K562 (cell line): ENCODE data around the gene DCTN1. TPM values are rescaled to one million over a fixed set of nuclear protein-coding genes. Genes with fewer than 3 reads are reported as not detected.
A peak's percentile ranks its signal among the peaks of the same experiment; 100 is the strongest.

Experiments used
- ARNT ChIP-seq, 2 experiments: fragments of 450-650 bp; IDR thresholded peaks; 2 replicates each; pipeline ENCODE4 v1.6.1; 2016; ENCODE audit warnings: mild to moderate bottlenecking in 1 of 2
- ATF1 ChIP-seq, 2 experiments: fragments of 450-650 bp in 1 of 2; IDR thresholded peaks; 2 replicates each; pipeline ENCODE4 v1.6.1; 2016; ENCODE audit warnings: missing compliant biosample characterization in 1 of 2, missing genetic modification characterization in 1 of 2
- CTBP1 ChIP-seq: fragments of 450-650 bp; IDR thresholded peaks from 2 replicates; pipeline ENCODE4 v1.6.1; 2016; ENCODE audit warnings: borderline replicate concordance
- ELF2 ChIP-seq: fragments of 250-450 bp; sonication (Bioruptor Pico); IDR thresholded peaks from 2 replicates; pipeline ENCODE4 v1.5.0; 2021; ENCODE audit warnings: mild to moderate bottlenecking
- FOSL1 ChIP-seq: fragments of 200-800 bp; sonication (Bioruptor generic); conservative IDR thresholded peaks from 2 replicates; pipeline ENCODE4 v1.6.1; 2016; ENCODE audit warnings: missing genetic modification characterization, missing compliant biosample characterization
- KLF16 ChIP-seq: IDR thresholded peaks from 2 replicates; pipeline ENCODE4 v1.6.1; 2016; ENCODE audit warnings: antibody characterized with exemption
- MNT ChIP-seq, 2 experiments: fragments of 450-650 bp; conservative IDR thresholded peaks; 2 replicates each; pipeline ENCODE4 v1.6.1; 2017; ENCODE audit warnings: mild to moderate bottlenecking in 2 of 2, moderate library complexity in 2 of 2
- NR4A1 ChIP-seq, 2 experiments: fragments of 250-450 bp in 1 of 2; fragments of 450-650 bp in 1 of 2; sonication (Bioruptor Pico) in 1 of 2; IDR thresholded peaks; 2 replicates each; pipeline versions ENCODE4 v1.4.0 to v1.6.1; 2016 to 2020; ENCODE audit warnings: mild to moderate bottlenecking in 2 of 2, missing compliant biosample characterization in 1 of 2, missing genetic modification characterization in 1 of 2, moderate library complexity in 1 of 2
- PYGO2 ChIP-seq: fragments of 450-650 bp; IDR thresholded peaks from 2 replicates; pipeline ENCODE4 v1.6.1; 2016; ENCODE audit warnings: mild to moderate bottlenecking, missing genetic modification characterization, moderate library complexity, missing compliant biosample characterization
- RBBP5 ChIP-seq: fragments of 200-600 bp; sonication (generic); IDR thresholded peaks from 2 replicates; pipeline ENCODE4 v1.6.1; 2012; ENCODE audit warnings: borderline replicate concordance, mild to moderate bottlenecking, low read length, control low read depth, inconsistent platforms; ENCODE audit not compliant: insufficient read depth, poor library complexity, severe bottlenecking
- SMARCA4 ChIP-seq: fragments of 450-650 bp; IDR thresholded peaks from 2 replicates; pipeline ENCODE4 v1.6.1; 2016
- ZNF785 ChIP-seq: fragments of 250-450 bp; sonication (Bioruptor Pico); IDR thresholded peaks from 2 replicates; pipeline ENCODE4 v1.4.0; 2020; ENCODE audit warnings: mild to moderate bottlenecking
- polyA plus RNA-seq, 8 experiments: library from polyadenylated mRNA; depleted of rRNA in 4 of 8; stranded (reverse) in 5 of 8; unstranded in 3 of 8; fragments of >200 nt; fragmentation: Nextera tagmentation in 2 of 8; fragmentation: Illumina TruSeq in 1 of 8; extraction: Ambion mirVana in 2 of 8; extraction: Trizol in 1 of 8; gene quantifications; 2 replicates each; pipeline versions ENCODE4 v1.2.1 to v1.2.3, GENCODE V29; 2011 to 2014; ENCODE audit warnings: inconsistent platforms in 1 of 8, missing spikeins in 1 of 8
- total RNA-seq, 7 experiments: library from RNA; depleted of rRNA in 6 of 7; stranded (reverse); fragments of >200 nt in 6 of 7; fragmentation: Illumina TruSeq in 2 of 7; extraction: Trizol in 2 of 7; gene quantifications; 2 replicates each; pipeline versions ENCODE4 v1.2.1 to v1.2.3, GENCODE V29; 2011 to 2021; ENCODE audit warnings: low replicate concordance in 1 of 7
- TF ChIP-seq, protein P1 (sequence below): sonication (generic); formaldehyde crosslinking; IDR thresholded peaks from 2 replicates; pipeline ENCODE4 v1.8.1; 2023; ENCODE audit warnings: missing genetic modification reagents, mild to moderate bottlenecking, borderline replicate concordance
- TF ChIP-seq, protein P2 (sequence below), 2 experiments: IDR thresholded peaks in 1 of 2; conservative IDR thresholded peaks in 1 of 2; 2 replicates each; pipeline ENCODE4 v1.6.1; 2016; ENCODE audit warnings: low read depth in 2 of 2, mild to moderate bottlenecking in 1 of 2, missing compliant biosample characterization in 1 of 2, missing genetic modification characterization in 1 of 2, moderate library complexity in 1 of 2
- TF ChIP-seq, protein P3 (sequence below): fragments of 450-650 bp; IDR thresholded peaks from 2 replicates; pipeline ENCODE4 v1.6.1; 2018; ENCODE audit warnings: mild to moderate bottlenecking, low read depth; ENCODE audit not compliant: partially characterized antibody

The DCTN1 gene
- total and polyA plus RNA-seq, 9 of the 15 experiments (the other 6 are each of a cell fraction or from before 2014, with no cell fraction given) = 23.9 to 71.7 (median 45.0) TPM

DNA sequence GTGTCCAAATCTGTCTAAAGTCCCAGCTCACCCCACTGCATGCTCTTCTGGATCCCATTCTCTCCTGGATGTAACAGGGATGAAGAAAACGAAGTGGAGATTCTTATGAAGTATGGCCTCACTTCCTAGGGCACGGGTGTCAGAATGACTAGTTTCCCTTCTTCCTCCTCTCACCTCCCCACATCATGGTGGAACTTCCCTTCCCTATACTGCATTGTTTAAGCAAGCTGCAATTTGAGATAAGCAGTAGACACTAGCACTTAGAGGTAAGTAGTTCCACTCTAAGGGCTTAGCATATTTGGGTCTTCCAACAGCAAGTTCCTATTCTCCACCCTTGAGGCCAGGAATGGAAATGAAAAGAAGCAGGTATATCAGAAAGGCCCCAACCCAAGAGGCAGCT, 66.6 kb downstream of the DCTN1 start (continued):
- TF ChIP-seq NR4A1 (CRISPR knock-in tag; IDR thresholded peaks at IDR 0.05) = no peak
- 0 out of 2 replicates have a peak, but pooled peaks have one; percentile 25 for TF ChIP-seq NR4A1 (tag; IDR thresholded peaks at IDR 0.05)
- TF ChIP-seq SMARCA4 = peak; percentile 89
- TF ChIP-seq ARNT (IDR thresholded peaks at IDR 0.05) = 0 out of 4 replicates have a peak, but pooled peaks of 1 of the 2 experiments have one; percentile 41
- TF ChIP-seq ELF2 (CRISPR knock-in tag) = no peak
- TF ChIP-seq MNT (conservative IDR thresholded peaks at IDR 0.05) = 0 out of 4 replicates have a peak, but pooled peaks have one; percentile 19 to 26
- no peak for TF ChIP-seq ZNF785 (CRISPR knock-in tag)
- TF ChIP-seq CTBP1 = peak; percentile 70; the same call in 1 of the 2 replicates
- TF ChIP-seq PYGO2 (tag) = 0 out of 2 replicates have a peak, but pooled peaks have one; percentile 9
- peak; percentile 50; the same call in 1 of the 2 replicates for TF ChIP-seq FOSL1 (tag)
- TF ChIP-seq, protein P1, sequence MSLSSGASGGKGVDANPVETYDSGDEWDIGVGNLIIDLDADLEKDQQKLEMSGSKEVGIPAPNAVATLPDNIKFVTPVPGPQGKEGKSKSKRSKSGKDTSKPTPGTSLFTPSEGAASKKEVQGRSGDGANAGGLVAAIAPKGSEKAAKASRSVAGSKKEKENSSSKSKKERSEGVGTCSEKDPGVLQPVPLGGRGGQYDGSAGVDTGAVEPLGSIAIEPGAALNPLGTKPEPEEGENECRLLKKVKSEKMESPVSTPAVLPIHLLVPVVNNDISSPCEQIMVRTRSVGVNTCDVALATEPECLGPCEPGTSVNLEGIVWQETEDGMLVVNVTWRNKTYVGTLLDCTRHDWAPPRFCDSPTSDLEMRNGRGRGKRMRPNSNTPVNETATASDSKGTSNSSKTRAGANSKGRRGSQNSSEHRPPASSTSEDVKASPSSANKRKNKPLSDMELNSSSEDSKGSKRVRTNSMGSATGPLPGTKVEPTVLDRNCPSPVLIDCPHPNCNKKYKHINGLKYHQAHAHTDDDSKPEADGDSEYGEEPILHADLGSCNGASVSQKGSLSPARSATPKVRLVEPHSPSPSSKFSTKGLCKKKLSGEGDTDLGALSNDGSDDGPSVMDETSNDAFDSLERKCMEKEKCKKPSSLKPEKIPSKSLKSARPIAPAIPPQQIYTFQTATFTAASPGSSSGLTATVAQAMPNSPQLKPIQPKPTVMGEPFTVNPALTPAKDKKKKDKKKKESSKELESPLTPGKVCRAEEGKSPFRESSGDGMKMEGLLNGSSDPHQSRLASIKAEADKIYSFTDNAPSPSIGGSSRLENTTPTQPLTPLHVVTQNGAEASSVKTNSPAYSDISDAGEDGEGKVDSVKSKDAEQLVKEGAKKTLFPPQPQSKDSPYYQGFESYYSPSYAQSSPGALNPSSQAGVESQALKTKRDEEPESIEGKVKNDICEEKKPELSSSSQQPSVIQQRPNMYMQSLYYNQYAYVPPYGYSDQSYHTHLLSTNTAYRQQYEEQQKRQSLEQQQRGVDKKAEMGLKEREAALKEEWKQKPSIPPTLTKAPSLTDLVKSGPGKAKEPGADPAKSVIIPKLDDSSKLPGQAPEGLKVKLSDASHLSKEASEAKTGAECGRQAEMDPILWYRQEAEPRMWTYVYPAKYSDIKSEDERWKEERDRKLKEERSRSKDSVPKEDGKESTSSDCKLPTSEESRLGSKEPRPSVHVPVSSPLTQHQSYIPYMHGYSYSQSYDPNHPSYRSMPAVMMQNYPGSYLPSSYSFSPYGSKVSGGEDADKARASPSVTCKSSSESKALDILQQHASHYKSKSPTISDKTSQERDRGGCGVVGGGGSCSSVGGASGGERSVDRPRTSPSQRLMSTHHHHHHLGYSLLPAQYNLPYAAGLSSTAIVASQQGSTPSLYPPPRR (CRISPR knock-in tag) = no peak
- TF ChIP-seq RBBP5 = no peak
- 0 out of 2 replicates have a peak, but pooled peaks have one; percentile 40 for TF ChIP-seq KLF16
- no peak for TF ChIP-seq ATF1 (CRISPR knock-in tag; IDR thresholded peaks at IDR 0.05)
- peak; percentile 47; the same call in 1 of the 2 replicates for TF ChIP-seq ATF1 (tag; IDR thresholded peaks at IDR 0.05)
- TF ChIP-seq, protein P2, sequence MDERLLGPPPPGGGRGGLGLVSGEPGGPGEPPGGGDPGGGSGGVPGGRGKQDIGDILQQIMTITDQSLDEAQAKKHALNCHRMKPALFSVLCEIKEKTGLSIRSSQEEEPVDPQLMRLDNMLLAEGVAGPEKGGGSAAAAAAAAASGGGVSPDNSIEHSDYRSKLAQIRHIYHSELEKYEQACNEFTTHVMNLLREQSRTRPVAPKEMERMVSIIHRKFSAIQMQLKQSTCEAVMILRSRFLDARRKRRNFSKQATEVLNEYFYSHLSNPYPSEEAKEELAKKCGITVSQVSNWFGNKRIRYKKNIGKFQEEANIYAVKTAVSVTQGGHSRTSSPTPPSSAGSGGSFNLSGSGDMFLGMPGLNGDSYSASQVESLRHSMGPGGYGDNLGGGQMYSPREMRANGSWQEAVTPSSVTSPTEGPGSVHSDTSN (CRISPR knock-in tag; IDR thresholded peaks at IDR 0.05; ENCODE audit: low read depth) = no peak
- TF ChIP-seq, protein P2 (tag; conservative IDR thresholded peaks at IDR 0.05; ENCODE audit: low read depth) = 0 out of 2 replicates have a peak, but pooled peaks have one; percentile 18
- TF ChIP-seq, protein P3, sequence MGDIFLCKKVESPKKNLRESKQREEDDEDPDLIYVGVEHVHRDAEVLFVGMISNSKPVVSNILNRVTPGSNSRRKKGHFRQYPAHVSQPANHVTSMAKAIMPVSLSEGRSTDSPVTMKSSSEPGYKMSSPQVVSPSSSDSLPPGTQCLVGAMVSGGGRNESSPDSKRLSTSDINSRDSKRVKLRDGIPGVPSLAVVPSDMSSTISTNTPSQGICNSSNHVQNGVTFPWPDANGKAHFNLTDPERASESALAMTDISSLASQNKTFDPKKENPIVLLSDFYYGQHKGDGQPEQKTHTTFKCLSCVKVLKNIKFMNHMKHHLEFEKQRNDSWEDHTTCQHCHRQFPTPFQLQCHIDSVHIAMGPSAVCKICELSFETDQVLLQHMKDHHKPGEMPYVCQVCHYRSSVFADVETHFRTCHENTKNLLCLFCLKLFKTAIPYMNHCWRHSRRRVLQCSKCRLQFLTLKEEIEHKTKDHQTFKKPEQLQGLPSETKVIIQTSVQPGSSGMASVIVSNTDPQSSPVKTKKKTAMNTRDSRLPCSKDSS = no peak
